Activated CD8-positive, alpha-beta T cell treated with anti-CD3 and anti-CD28 coated beads for 36 hours (primary cell): ENCODE data around the gene SEC22C. TPM values are rescaled to one million over a fixed set of nuclear protein-coding genes. Genes with fewer than 3 reads are reported as not detected.
A peak's percentile ranks its signal among the peaks of the same experiment; 100 is the strongest.

Source experiments
- ATAC-seq: fragments of 200-7000 bp; cut with Tn5 transposase; one replicate; pipeline ENCODE4 v1.10.0; 2021; ENCODE audit warnings: mild to moderate bottlenecking, moderate library complexity
- CTCF ChIA-PET: fragments of 350-600 bp; sonication (Branson Sonifier 250); formaldehyde crosslinking; loops from one replicate; lab custom pipeline; 2021; ENCODE audit warnings: antibody characterized with exemption; lab: Charles Lee
- POLR2A ChIA-PET: fragments of 350-600 bp; sonication (Branson Sonifier 250); formaldehyde crosslinking; loops from one replicate; lab custom pipeline; 2021; ENCODE audit warnings: antibody characterized with exemption; lab: Charles Lee
- DNase-seq: peaks from one replicate; pipeline ENCODE4 v3.0.0-alpha.2; 2020
- H3K27ac Mint-ChIP-seq: one replicate; pipeline ENCODE4 v1.8.0; 2021; ENCODE audit warnings: mild to moderate bottlenecking, mixed read lengths
- H3K27me3 Mint-ChIP-seq: one replicate; pipeline ENCODE4 v1.8.0; 2021; ENCODE audit warnings: mixed read lengths
- H3K36me3 Mint-ChIP-seq: one replicate; pipeline ENCODE4 v1.8.0; 2021; ENCODE audit warnings: low read depth, mixed read lengths
- H3K4me1 Mint-ChIP-seq: one replicate; pipeline ENCODE4 v1.8.0; 2021; ENCODE audit warnings: low read depth, mixed read lengths
- H3K4me3 Mint-ChIP-seq: one replicate; pipeline ENCODE4 v1.8.0; 2021; ENCODE audit warnings: mild to moderate bottlenecking, moderate library complexity, mixed read lengths
- H3K9me3 Mint-ChIP-seq: one replicate; pipeline ENCODE4 v1.8.0; 2021; ENCODE audit warnings: mixed read lengths
- CTCF ChIP-seq: fragments of 200-600 bp; IDR thresholded peaks from one replicate; pipeline ENCODE4 v1.8.0; 2022; ENCODE audit warnings: antibody characterized with exemption, mild to moderate bottlenecking
- intact Hi-C: fragments of 100-400 bp; cut with micrococcal nuclease; formaldehyde crosslinking; loops from one replicate; pipeline ENCODE4 v1.10.0; 2022
- total RNA-seq, 2 experiments: library from RNA; stranded (reverse); gene quantifications; one replicate each; pipeline ENCODE4 v1.2.3, GENCODE V29; 2021

Gene SEC22C
- total RNA-seq, 2 experiments from 2014 or later: 35.0 to 35.7 TPM

GRCh38 chr3:42508562-42508961 is 73.2 kb downstream of the SEC22C start:
- no peak for DNase-seq
- ChIA-PET CTCF (interaction anchor here (1.0 to 1.5 kb wide), 4 partner anchors 25 to 41 kb away, joined by 3 to 6 read pairs (median 4); no protein-coding TSS in a partner anchor), POLR2A (no interaction called here)
- ATAC-seq: no peak
- Mint-ChIP-seq H3K4me1 (peaks cover 36% of the 10 kb centered on the region), H3K36me3 (no peaks in the 10 kb centered on the region), H3K27me3 (no peaks in the 10 kb centered on the region), H3K4me3 (no peak overlapping the region), H3K27ac (no peak overlapping the region), H3K9me3 (no peaks in the 10 kb centered on the region)
- TF ChIP-seq CTCF: no peak
- intact Hi-C loops: no loop called here

GRCh38 chr3:42507761-42508335 is 73.9 kb downstream of the SEC22C start:
- Mint-ChIP-seq H3K27me3 (no peaks in the 10 kb centered on the region), H3K9me3 (no peaks in the 10 kb centered on the region), H3K4me1 (peaks cover 44% of the 10 kb centered on the region), H3K4me3 (no peak overlapping the region), H3K36me3 (no peaks in the 10 kb centered on the region), H3K27ac (peak overlapping the region; percentile 72)
- no peak for ATAC-seq
- CTCF ChIA-PET: interaction anchor here (1.0 to 1.5 kb wide), 5 partner anchors 19 to 42 kb away, joined by 3 to 8 read pairs (median 5); no protein-coding TSS in a partner anchor
- intact Hi-C loops: no loop called here
- POLR2A ChIA-PET: interaction anchor here (0.7 kb wide), 1 partner anchor 39 kb away, joined by 3 read pairs; no protein-coding TSS in a partner anchor
- no peak for DNase-seq
- TF ChIP-seq CTCF: no peak

GRCh38 chr3:42507252-42507651 is 74.5 kb downstream of the SEC22C start:
- H3K36me3 Mint-ChIP-seq: no peaks in the 10 kb centered on the region
- H3K27me3 Mint-ChIP-seq: no peaks in the 10 kb centered on the region
- intact Hi-C loops: no loop called here
- TF ChIP-seq CTCF: no peak
- peak overlapping the region; percentile 72 for H3K27ac Mint-ChIP-seq
- ChIA-PET CTCF (interaction anchor here (1.0 to 1.5 kb wide), 4 partner anchors 19 to 43 kb away, joined by 3 to 8 read pairs (median 6); no protein-coding TSS in a partner anchor), POLR2A (interaction anchor here (0.7 kb wide), 1 partner anchor 39 kb away, joined by 3 read pairs; no protein-coding TSS in a partner anchor)
- DNase-seq (peak; percentile 42), ATAC-seq (peak; percentile 20)
- peaks cover 45% of the 10 kb centered on the region for H3K4me1 Mint-ChIP-seq
- H3K9me3 Mint-ChIP-seq: no peaks in the 10 kb centered on the region
- peak overlapping the region; percentile 27 for H3K4me3 Mint-ChIP-seq

- peaks cover 43% of the 10 kb centered on the region for H3K4me1 Mint-ChIP-seq
These were observed 75.8 kb downstream of the SEC22C start for GRCh38 chr3:42505849-42506410.

More at GRCh38 chr3:42505849-42506410, 75.8 kb downstream of the SEC22C start:
- ATAC-seq (no peak), DNase-seq (no peak)
- H3K4me3 Mint-ChIP-seq: no peak overlapping the region
- POLR2A ChIA-PET: no interaction called here
- no peaks in the 10 kb centered on the region for H3K9me3 Mint-ChIP-seq
- peaks cover 4% of the 10 kb centered on the region for H3K27me3 Mint-ChIP-seq
- no peak for TF ChIP-seq CTCF
- no peaks in the 10 kb centered on the region for H3K36me3 Mint-ChIP-seq
- CTCF ChIA-PET: interaction anchor here (0.8 to 1.6 kb wide), 3 partner anchors 8 to 31 kb away, joined by 3 read pairs; no protein-coding TSS in a partner anchor
- H3K27ac Mint-ChIP-seq: no peak overlapping the region
- intact Hi-C loops: no loop called here
